ENCODE results near the gene LIN7A.

The LIN7A gene

DNA sequence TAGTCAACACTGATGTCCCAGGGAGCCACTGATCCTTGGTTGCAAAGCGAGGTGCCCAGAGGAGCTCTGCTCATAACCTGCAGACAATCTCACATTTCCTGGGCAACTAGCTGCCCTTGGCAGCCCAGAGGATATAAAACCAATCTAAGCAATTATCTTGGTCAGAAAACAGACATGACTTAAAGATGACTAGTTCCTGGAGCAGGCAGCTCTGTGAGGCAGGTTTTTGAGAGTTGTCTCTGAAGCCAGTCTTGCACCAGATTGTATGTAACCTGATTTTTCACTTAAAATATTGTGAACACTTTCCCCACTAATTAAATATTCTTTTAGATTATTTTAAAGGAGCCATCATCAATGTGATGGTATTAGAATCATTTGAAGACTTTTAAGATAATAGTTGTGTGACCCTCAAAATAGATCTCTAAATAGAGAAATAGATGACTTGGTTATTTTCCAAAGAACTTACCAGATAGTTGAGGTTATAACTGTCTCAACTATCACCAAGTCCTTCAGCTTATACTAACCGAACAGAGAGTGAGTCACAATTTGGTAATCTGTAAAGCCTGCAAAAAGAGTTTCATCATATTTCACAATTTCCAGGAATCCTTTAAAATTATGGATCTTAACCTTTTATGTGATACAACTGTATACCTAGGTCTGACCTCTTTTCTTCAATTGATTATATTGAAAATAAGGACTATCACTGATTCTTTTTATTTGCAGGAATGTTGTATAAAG is 75.9 kb downstream of the LIN7A start:
- in situ Hi-C loops (cut with MboI; ENCODE audit: low sequenced_read_pairs): no loop called here

- in situ Hi-C loops (cut with MboI; ENCODE audit: low sequenced_read_pairs): no loop called here
Measured at GRCh38 chr12:80860928-80861327, 76.8 kb downstream of the LIN7A start.

GRCh38 chr12:80860206-80860605 is 77.5 kb downstream of the LIN7A start:
- in situ Hi-C loops (cut with MboI; ENCODE audit: low sequenced_read_pairs): no loop called here

GRCh38 chr12:80858356-80858755 is 79.4 kb downstream of the LIN7A start:
- in situ Hi-C loops (cut with MboI; ENCODE audit: low sequenced_read_pairs): no loop called here

- in situ Hi-C loops (cut with MboI; ENCODE audit: low sequenced_read_pairs): no loop called here
Measured at GRCh38 chr12:80857311-80857710, 80.4 kb downstream of the LIN7A start.

GRCh38 chr12:80849337-80849736 is 88.4 kb downstream of the LIN7A start:
- in situ Hi-C loops (cut with MboI; ENCODE audit: low sequenced_read_pairs): no loop called here

DNA sequence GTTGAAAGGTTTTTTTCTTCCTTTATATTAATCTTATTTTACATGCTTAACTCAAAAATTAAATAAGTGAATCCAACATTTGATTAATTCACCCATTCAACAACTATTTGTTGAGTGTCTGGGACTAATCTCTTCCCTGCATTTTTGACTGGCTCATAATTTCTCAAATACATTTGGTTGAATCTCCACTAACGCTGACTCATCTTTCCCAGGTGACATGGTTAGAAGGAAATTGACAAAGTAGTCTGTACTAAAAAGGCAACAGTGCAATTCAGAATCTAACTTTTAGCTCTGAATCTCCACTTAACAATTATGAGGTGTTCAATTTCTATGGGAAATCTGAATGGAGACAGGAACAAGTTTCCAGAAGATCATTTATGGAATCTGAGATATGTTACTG is 88.9 kb downstream of the LIN7A start:
- in situ Hi-C loops (cut with MboI; ENCODE audit: low sequenced_read_pairs): no loop called here

DNA sequence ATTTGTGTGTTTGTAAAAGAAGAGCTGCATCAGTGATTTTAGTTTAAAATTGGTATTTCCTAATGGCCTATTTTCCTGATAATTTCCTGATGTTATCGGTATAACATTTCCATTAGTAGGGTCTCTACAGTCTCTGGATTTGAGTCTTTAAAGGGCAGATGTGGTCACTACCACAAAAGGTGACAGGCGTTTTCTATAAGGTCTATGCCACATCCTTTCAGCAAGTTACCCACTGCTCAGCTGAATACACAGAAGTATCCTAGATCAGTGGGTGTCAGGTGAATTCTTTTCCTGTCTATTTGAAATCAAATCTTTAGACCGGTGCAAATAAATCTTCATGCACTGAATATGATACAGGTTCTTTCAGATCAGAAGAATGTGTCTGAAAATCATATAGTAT is 90.2 kb downstream of the LIN7A start:
- in situ Hi-C loops (cut with MboI; ENCODE audit: low sequenced_read_pairs): no loop called here

DNA sequence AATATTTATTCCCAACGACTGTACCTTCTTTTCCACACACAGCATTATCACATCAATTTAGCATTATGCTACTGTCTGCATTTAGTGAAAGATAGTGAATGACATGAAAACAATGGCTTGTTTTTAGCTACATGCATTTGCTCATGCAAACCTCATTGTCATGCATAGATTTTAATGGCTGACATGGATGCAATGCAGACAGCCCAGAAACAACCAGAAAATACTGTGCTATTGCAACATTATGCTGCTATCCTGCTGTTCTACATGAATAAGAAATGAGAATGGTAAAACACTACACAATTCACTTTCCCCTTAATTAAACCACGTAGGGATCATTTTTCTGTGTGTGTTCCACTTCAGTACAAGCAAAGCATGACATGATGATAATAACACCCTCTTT is 90.8 kb downstream of the LIN7A start:
- in situ Hi-C loops (cut with MboI; ENCODE audit: low sequenced_read_pairs): no loop called here

DNA sequence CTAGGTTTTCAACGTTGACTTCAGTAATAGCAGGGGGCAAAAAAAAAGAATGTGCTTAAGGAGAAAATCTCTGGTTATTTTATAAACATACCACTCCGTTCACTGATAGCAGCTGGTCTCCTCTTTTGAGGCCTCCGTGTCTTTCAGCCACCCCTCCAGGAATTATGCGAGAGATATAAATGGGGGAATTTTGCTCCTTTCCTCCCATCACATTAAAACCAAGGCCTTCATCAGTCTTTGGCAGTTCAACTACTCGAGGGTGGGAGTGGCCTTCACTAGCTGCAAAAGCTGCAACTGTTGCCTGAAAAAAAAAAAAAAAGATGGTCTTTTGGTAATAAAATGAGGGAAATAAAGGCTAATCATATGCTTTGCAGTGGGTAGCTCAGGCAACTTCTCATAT is 92.1 kb downstream of the LIN7A start:
- in situ Hi-C loops (cut with MboI; ENCODE audit: low sequenced_read_pairs): no loop called here

GRCh38 chr12:80843969-80844368 is 93.8 kb downstream of the LIN7A start:
- in situ Hi-C loops (cut with MboI; ENCODE audit: low sequenced_read_pairs): no loop called here

GRCh38 chr12:80838708-80839107 is 99.0 kb downstream of the LIN7A start:
- in situ Hi-C loops (cut with MboI; ENCODE audit: low sequenced_read_pairs): no loop called here

DNA sequence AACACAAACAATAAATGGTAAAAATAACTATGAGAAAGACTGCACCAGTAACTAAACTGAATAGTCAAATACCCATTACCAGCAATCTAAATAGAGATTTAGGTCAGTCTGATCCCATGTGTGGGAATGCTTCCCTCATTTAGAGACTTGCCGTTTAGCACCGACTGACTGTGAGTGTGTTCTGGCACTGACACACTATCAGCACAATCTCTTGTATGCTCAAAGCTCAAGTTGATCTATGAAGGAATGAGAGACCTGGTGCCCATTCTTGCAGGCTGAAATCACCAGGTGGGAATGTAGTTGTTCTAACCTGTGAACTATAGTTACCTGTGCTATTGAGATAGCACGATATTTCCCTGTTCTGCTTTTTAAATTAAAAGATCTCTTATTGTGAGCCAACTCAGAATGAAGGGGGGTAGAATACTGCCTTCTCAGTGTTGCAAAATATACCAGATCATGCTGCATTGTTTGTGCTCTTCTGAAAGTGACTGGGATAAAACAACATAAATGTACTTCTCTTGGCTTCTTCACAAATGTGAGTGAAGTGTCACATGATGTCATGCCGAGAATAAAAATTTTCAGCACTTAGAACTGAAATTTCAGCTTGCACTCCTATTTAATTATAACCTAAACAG is 99.6 kb downstream of the LIN7A start:
- in situ Hi-C loops (cut with MboI; ENCODE audit: low sequenced_read_pairs): no loop called here

GRCh38 chr12:80837342-80837978 is 100.3 kb downstream of the LIN7A start:
- in situ Hi-C loops (cut with MboI; ENCODE audit: low sequenced_read_pairs): no loop called here

DNA sequence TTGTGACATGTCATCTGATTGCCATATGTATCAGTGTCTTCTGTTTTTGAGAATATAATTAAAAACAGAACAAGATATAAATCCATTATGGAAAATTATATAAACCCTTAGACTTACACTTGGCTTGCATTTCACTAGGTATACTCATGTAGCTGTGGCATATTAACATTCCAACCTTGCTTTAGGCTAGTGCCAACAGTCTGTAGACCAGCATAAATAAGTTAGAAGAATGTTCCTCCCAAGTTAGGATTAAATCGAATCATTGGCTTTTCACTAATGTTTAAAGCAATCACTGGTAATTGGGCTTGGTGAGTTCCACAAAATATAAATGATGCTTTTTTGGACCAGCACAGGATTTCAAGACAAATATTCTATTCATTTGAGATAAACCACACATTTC is 103.0 kb downstream of the LIN7A start:
- in situ Hi-C loops (cut with MboI; ENCODE audit: low sequenced_read_pairs): no loop called here

DNA sequence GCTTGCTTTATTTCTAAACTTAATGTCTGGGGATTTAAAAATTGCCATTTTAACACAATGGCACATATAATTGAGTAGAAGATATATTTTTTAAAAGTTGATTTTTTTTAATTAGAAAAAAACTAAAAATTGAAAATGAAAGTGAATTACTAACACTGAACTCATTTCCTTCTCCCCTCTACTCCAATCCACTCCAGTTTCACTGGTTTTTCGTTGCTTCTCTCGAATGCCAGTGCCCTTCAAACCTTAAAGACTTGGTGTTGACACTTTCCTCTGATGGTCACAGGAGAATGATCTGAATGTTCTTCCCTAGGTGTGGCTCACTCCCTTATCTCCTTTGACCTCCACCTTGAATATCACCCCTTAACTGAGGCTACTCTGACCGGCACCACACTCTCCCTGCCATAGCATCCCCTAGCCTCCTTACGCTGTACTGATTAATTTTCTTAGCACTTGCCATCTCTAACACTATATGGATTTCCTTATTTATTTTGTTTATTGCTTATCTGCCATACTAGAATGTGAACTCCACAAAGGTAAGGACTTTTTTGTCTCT is 107.1 kb downstream of the LIN7A start:
- in situ Hi-C loops (cut with MboI; ENCODE audit: low sequenced_read_pairs): no loop called here

- in situ Hi-C loops (cut with MboI; ENCODE audit: low sequenced_read_pairs): no loop called here
Measured at GRCh38 chr12:80829767-80830166, 108.0 kb downstream of the LIN7A start.

DNA sequence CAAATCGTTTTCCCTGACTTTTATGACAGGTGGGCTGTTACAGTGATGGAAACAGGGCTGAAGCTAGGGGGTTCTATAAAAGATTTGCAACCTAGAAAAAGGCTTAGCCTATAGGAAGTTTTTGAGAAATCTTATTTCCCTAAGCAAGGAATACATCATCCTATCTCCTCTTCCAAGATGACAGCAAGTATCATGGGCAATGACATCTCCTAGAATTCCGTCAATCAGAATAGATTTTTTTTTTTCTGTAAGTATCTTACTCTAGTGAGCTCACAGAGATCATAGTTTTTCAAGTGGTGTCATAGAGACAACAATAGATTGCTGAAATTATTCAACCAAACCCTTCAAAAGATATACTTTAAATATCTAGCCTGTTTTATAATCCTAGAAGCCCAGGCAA is 112.2 kb downstream of the LIN7A start:
- in situ Hi-C loops (cut with MboI; ENCODE audit: low sequenced_read_pairs): no loop called here

DNA sequence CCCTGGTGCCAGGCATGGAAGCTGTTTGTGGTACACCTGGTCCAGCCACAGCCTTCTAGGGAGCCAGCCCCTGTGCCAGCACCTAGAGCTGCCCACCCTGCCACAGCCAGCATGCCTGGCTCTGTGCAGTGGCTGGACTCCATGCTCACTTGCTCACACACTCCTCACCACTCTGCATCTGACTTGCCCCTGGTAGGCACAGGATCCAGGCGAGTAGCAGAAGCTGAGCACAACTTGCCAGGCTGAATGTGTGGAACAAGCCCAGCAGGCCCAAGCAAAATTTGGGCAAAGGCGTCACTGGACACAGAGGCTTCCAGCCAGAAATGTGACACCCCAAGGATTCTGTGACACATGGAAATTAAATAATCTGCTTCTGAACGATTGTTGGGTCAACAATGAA is 114.3 kb downstream of the LIN7A start:
- in situ Hi-C loops (cut with MboI; ENCODE audit: low sequenced_read_pairs): no loop called here

GRCh38 chr12:80821513-80822000 is 116.2 kb downstream of the LIN7A start:
- in situ Hi-C loops (cut with MboI; ENCODE audit: low sequenced_read_pairs): no loop called here

GRCh38 chr12:80818878-80819277 is 118.9 kb downstream of the LIN7A start:
- in situ Hi-C loops (cut with MboI; ENCODE audit: low sequenced_read_pairs): no loop called here

GRCh38 chr12:80815351-80815750 is 122.4 kb downstream of the LIN7A start:
- in situ Hi-C loops (cut with MboI; ENCODE audit: low sequenced_read_pairs): no loop called here
